ENCODE measurements around the gene C1QTNF3.

C1QTNF3 gene

GRCh38 chr5:34047774-34048572, 5.0 kb upstream of the C1QTNF3 start:
- Histone ChIP-seq H3K4me1 (ENCODE audit: insufficient read depth, poor library complexity, severe bottlenecking) (peaks cover 14% of the 10 kb centered on the region), H3K9me3 (ENCODE audit: severe bottlenecking) (no peaks in the 10 kb centered on the region), H3K27me3 (ENCODE audit: insufficient read depth, poor library complexity, severe bottlenecking) (no peaks in the 10 kb centered on the region), H3K4me3 (ENCODE audit: severe bottlenecking) (no peak overlapping the region), H3K36me3 (ENCODE audit: low read depth) (no peaks in the 10 kb centered on the region), H3K27ac (ENCODE audit: poor library complexity, severe bottlenecking) (no peak overlapping the region)
- no peak for TF ChIP-seq CTCF (IDR thresholded peaks at IDR 0.05; ENCODE audit: poor library complexity, severe bottlenecking)
- no peak for ATAC-seq (ENCODE audit: low read depth)
- DNase-seq (ENCODE audit: low spot score): no peak

- Histone ChIP-seq H3K27ac (ENCODE audit: poor library complexity, severe bottlenecking) (no peak overlapping the region), H3K4me1 (ENCODE audit: insufficient read depth, poor library complexity, severe bottlenecking) (peaks cover 7% of the 10 kb centered on the region), H3K4me3 (ENCODE audit: severe bottlenecking) (no peak overlapping the region), H3K9me3 (ENCODE audit: severe bottlenecking) (no peaks in the 10 kb centered on the region), H3K27me3 (ENCODE audit: insufficient read depth, poor library complexity, severe bottlenecking) (no peaks in the 10 kb centered on the region), H3K36me3 (ENCODE audit: low read depth) (no peaks in the 10 kb centered on the region)
- DNase-seq (ENCODE audit: low spot score) (no peak), ATAC-seq (ENCODE audit: low read depth) (peak; percentile 28; the same call in 1 of the 3 replicates)
- no peak for TF ChIP-seq CTCF (IDR thresholded peaks at IDR 0.05; ENCODE audit: poor library complexity, severe bottlenecking)
These were observed 4.1 kb upstream of the C1QTNF3 start for GRCh38 chr5:34047143-34047542.

- no peak for TF ChIP-seq CTCF (IDR thresholded peaks at IDR 0.05; ENCODE audit: poor library complexity, severe bottlenecking)
- no peaks in the 10 kb centered on the region for H3K36me3 ChIP-seq (ENCODE audit: low read depth)
- peak; percentile 92 for ATAC-seq (ENCODE audit: low read depth)
- H3K4me3 ChIP-seq (ENCODE audit: severe bottlenecking): no peak overlapping the region
- H3K27ac ChIP-seq (ENCODE audit: poor library complexity, severe bottlenecking): no peak overlapping the region
- DNase-seq (ENCODE audit: low spot score): no peak
- H3K27me3 ChIP-seq (ENCODE audit: insufficient read depth, poor library complexity, severe bottlenecking): no peaks in the 10 kb centered on the region
- H3K9me3 ChIP-seq (ENCODE audit: severe bottlenecking): no peaks in the 10 kb centered on the region
- peaks cover 7% of the 10 kb centered on the region for H3K4me1 ChIP-seq (ENCODE audit: insufficient read depth, poor library complexity, severe bottlenecking)
These were observed 3.0 kb upstream of the C1QTNF3 start for GRCh38 chr5:34045996-34046395.

GRCh38 chr5:34045023-34045422, 2.0 kb upstream of the C1QTNF3 start:
- ATAC-seq (ENCODE audit: low read depth): no peak
- DNase-seq (ENCODE audit: low spot score): no peak
- no peak for TF ChIP-seq CTCF (IDR thresholded peaks at IDR 0.05; ENCODE audit: poor library complexity, severe bottlenecking)
- no peak overlapping the region for H3K27ac ChIP-seq (ENCODE audit: poor library complexity, severe bottlenecking)
- no peak overlapping the region for H3K4me3 ChIP-seq (ENCODE audit: severe bottlenecking)
- no peaks in the 10 kb centered on the region for H3K27me3 ChIP-seq (ENCODE audit: insufficient read depth, poor library complexity, severe bottlenecking)
- H3K4me1 ChIP-seq (ENCODE audit: insufficient read depth, poor library complexity, severe bottlenecking): peaks cover 7% of the 10 kb centered on the region
- no peaks in the 10 kb centered on the region for H3K9me3 ChIP-seq (ENCODE audit: severe bottlenecking)
- no peaks in the 10 kb centered on the region for H3K36me3 ChIP-seq (ENCODE audit: low read depth)

GRCh38 chr5:34042321-34042720, 692 bp downstream of the C1QTNF3 start:
- no peak for ATAC-seq (ENCODE audit: low read depth)

More at GRCh38 chr5:34042321-34042720, 692 bp downstream of the C1QTNF3 start:
- Histone ChIP-seq H3K27ac (ENCODE audit: poor library complexity, severe bottlenecking) (no peak overlapping the region), H3K4me3 (ENCODE audit: severe bottlenecking) (no peak overlapping the region), H3K9me3 (ENCODE audit: severe bottlenecking) (no peaks in the 10 kb centered on the region), H3K27me3 (ENCODE audit: insufficient read depth, poor library complexity, severe bottlenecking) (no peaks in the 10 kb centered on the region), H3K4me1 (ENCODE audit: insufficient read depth, poor library complexity, severe bottlenecking) (peaks cover 7% of the 10 kb centered on the region), H3K36me3 (ENCODE audit: low read depth) (no peaks in the 10 kb centered on the region)
- no peak for DNase-seq (ENCODE audit: low spot score)
- no peak for TF ChIP-seq CTCF (IDR thresholded peaks at IDR 0.05; ENCODE audit: poor library complexity, severe bottlenecking)

Measured in RWPE2 (cell line).